Midbrain (tissue), 1 donor: Measurements from ENCODE around the gene CES2.
A peak's percentile ranks its signal among the peaks of the same experiment; 100 is the strongest.
"Not testable (repeated sequence)": the region's sequence is repeated elsewhere in the genome, so short reads cannot be mapped to it uniquely, and the experiment has no call there.

Experiments used
- DNase-seq: peaks from one replicate; lab custom pipeline; 2025; lab: John Stamatoyannopoulos, UW

Gene CES2, protein sequence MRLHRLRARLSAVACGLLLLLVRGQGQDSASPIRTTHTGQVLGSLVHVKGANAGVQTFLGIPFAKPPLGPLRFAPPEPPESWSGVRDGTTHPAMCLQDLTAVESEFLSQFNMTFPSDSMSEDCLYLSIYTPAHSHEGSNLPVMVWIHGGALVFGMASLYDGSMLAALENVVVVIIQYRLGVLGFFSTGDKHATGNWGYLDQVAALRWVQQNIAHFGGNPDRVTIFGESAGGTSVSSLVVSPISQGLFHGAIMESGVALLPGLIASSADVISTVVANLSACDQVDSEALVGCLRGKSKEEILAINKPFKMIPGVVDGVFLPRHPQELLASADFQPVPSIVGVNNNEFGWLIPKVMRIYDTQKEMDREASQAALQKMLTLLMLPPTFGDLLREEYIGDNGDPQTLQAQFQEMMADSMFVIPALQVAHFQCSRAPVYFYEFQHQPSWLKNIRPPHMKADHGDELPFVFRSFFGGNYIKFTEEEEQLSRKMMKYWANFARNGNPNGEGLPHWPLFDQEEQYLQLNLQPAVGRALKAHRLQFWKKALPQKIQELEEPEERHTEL

DNA sequence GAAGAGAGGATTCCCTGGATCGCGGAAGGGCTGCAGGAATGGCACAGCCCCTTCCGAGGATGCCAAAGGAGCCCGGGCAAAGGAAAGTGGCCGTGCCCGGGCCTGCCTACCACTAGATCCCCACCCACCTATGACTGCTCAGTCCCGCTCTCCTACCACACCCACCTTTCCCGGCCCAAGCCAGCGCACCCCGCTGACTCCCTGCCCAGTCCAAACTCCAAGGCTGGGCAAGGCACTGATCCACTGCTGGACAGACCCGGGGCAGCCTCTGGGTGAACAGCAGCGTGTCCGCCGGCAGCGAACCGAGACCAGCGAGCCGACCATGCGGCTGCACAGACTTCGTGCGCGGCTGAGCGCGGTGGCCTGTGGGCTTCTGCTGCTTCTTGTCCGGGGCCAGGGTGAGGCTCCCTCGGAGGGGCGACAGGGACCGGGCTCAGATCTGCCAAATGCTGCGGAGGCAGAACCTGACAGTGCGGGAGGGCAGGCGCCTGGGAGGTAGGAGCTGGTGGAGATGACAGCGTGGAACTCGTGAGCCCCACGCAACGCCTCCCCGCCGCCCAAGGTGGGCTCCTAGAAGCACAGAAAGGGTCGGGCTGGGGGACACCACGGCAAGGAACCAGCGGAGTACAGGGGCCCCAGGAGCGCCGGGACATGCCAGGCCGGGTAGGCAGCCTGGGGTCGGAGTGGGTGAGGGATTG lies at the start of gene CES2:
Gene CES2, plus strand, starts transcription at position 203 of the 698 bp plus-strand sequence. Its CDS starts 120 bp downstream, at position 323.
- DNase-seq: no peak

DNA sequence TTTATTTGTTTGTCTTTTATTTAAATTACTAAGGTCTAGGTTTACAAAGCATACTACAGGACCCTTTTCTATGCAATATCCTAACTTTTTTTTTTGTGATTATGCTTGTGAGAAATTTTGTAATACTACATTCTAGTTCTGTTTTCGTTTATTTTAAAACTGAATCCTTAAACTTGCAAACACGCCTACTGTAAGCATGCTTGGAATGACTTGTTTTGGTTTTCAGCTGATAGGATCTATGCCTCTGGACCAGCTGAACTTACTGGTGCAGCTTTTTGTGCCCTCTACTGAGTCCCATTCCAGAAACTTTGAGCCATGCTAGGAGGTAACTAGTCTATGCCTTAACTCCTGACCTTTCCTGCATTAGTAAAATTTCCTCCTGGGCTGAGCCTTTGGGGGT lies 49.0 kb upstream of the CES2 start:
- DNase-seq: no peak

DNA sequence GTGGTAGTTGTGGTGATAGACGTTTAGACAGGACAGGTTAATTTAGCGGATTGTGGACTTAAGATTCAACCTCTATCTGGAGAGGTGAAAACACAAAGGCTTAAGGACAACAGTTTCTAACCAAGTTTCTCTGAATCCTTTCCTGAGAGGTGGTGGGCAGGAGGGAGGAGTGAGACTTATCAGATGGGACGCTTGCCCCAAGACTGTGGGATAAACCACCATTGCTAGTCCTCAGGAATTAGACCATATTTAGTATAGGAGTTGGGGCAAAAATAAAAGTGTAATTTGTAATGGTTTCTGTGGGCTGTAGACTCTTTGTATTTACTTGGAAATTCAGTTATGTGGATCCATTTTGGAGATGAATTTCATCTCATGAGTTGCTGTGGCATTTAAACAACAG lies 48.4 kb upstream of the CES2 start:
- DNase-seq: no peak

DNA sequence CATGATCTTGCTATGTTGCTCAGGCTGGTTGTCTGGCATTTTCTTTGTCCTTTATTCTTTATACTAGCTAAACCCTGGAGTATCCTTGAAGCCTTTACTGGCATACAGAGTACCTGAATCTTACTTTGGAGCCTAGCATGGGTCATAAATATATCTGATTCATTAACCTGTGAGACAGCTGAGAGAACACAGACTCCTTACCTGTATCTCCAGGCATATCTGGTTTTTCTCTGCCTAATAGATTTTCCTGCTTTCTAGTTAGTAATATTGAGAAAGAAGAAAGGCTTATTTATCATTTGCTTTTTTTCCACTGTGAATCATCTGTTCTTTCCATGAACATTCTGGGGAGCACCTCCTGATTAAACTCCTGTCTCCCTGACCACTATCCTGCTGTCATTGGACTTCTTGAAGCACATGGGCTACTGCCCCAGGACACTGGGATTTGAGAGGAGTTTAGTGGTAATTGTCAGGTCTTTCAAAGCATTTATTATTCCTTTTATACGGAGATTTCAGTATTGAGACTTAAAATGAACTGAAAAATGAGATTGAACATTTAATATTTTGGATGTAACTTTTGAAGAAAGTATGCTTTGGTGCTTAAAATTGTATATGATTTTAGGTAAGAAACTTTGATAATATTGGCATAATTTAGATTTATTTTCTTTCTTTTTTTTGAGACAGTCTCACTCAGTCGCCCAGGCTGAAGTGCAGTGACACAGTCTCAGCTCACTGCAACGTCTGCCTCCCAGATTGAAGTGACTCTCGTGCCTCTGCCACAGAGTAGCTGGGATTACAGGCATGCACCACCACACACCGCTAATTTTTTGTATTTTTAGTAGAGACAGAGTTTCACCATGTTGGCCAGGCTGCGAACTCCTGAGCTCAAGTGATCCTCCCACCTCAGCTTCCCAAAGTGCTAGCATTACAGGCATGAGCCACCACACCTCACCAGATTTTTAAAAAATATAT lies 46.4 kb upstream of the CES2 start:
- DNase-seq: no peak

DNA sequence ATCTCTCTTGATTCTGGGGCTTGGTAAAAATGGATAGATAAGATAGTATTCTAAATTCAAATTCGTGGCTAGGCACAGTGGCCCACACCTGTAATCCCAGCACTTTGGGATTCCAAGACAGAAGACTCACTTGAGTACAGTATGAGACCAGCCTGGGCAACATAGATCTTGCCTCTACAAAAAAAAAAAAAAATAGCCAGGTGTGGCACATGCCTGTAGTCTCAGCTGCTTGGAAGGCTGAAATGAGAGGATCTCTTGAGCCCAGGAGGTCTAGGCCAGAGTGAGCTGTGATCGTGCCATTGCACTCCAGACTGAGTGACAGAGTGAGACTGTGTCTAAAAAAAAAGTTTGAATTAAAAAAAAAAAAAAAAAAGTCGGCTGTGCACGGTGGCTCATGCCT lies 45.7 kb upstream of the CES2 start:
- DNase-seq: no peak

DNA sequence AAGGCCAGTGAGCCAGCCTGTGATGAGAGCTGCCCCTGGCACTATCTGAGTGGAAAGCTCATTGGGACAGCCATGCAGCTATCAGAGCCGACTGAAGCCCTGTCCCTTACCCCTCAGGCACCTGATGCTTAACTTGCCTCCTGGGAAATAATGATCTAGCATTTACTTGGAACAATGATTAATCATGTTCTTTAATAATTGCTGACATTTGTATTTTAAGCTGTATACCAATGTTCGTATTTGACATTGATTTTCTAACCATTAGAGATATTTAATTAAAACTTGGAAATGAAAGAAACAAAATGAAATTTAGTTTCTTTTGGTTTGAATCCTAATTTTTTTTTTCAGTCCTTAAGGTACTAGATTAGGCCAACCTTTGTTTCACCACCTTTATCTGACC lies 44.5 kb upstream of the CES2 start:
- DNase-seq: no peak

DNA sequence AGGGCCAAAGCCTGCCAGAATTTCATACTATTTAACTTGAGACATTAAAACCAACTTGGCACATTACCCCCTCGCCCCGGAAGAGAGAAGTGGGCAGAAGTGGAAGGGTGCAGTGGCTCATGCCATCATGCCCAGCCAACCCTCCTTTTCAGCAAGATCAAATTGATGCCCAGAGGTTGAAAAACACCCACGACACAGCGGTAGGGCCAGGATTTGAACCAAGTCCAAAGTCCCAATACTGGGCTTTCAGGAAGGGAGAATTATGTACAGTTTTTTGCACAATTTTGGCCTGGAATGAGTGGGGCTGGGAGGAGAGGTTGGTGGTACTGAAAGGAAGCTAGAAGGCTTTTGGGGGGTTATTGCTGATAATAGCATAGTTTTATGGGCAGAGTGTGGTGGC lies 44.0 kb upstream of the CES2 start:
- DNase-seq: no peak

DNA sequence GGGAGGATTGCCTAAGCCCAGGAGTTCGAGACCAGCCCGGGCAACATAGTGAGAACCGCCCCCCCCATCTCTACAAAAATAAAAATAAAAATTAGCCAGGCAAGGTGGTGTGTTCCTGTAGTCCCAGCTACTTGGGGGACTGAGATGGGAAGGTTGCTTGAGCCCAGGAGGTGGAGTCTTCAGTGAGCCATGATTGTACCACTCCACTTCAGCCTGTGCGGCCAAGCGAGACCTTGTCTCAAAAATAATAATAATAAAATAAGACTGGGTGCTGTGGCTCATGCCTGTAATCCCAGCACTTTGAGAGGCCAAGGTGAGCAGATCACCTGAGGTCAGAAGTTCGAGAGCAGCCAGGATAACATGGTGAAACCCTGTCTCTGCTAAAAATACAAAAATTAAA lies 43.5 kb upstream of the CES2 start:
- DNase-seq: no peak

DNA sequence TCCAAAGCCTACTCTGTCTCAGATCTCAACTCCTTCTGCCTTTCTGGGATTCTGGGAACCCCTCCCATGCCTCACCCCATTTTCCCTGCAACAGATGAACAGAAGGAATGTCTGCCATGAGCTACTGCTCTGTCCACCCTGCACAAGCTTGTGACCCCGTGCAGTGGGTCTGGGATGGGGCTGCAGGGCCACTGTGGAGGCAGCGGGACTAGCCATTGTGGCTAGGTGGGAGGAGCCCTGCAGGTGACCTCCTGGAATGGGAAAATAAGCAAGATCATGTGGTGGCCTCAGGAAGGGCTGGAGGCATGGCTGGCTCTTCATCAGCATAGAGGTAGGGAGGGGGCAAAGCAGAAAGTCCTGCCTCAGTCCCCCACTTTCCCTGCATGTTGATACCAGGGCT lies 41.3 kb upstream of the CES2 start:
- DNase-seq: no peak

DNA sequence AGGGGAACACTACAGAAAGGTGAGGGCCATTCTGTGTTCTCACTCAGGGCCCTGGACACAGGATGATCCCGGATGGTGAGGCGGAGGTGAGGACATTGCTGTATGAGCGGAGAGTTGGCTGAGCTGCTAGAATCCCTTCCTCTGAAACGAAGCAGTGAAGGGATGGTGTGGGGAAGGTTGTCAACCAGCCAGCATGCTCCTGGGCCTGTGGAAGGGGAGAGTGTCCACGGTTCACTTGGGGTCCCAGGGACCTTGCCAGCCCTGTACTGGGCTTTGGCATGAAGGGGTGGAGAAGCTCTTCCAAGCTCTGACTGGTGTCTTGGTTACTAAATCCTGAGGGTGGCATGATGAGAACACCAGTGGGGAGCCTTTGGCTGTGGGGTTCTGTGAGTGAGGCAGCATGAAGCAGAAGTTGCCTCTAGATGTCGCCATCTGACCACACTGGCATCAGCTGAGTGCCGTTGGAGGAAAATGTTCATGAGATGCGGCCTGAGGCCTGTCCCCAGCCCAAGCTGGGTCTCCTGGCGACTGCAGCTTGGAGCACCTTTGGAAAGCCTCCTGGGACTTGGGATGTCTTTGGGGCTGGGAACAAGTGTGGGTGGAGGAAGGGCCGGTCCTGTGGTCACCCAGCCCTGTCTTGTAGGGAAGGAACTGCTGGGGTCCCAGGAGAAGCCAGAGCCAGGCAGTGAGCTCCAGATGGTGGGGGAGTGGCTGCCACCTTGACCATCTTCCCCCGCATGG lies 40.2 kb upstream of the CES2 start:
- DNase-seq: peak; percentile 84

DNA sequence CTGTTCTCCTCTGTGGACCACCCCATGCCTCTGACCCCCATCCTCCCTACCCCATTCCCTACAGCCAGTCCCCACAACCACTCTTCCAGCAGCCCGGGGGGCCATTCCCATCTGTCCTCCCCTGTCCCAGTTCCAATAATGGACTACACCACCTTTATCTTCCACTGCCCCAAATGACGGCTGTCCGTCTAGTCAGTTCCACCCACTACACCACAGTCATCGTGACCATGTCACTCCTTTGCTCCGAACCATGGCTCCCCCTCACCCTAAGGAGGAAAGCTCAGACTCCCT lies 39.7 kb upstream of the CES2 start:
- DNase-seq: no peak

DNA sequence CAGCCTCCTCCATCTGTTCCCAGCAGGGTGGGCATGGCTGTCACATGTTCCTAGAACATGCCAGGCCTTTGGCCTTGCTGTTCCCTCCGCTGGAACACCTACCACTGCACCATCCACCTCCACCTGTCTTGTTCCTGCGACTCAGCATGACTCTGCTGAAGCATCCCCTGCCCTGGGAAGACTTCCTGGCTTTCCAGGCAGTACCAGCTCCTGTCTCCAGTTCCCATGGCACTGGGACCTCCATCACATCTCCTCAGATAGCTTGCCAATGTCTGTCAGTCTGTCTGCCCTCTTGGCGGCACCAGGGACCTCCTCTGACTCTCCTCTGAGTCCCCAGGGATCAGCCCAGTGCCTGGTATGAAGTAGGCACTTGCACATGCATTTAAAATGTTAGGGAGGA lies 39.3 kb upstream of the CES2 start:
- no peak for DNase-seq

DNA sequence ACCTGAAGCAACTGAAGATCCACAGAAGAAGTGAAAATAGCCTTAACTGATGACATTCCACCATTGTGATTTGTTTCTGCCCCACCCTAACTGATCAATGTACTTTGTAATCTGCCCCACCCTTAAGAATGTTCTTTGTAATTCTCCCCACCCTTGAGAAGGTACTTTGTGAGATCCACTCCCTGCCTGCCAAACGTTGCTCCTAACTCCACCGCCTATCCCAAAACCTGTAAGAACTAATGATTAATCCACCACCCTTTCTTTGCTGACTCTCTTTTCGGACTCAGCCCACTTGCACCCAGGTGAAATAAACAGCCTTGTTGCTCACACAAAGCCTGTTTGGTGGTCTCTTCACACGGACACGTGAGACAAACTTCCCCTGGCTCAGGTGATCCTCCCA lies 38.6 kb upstream of the CES2 start:
- DNase-seq: not testable (repeated sequence)

DNA sequence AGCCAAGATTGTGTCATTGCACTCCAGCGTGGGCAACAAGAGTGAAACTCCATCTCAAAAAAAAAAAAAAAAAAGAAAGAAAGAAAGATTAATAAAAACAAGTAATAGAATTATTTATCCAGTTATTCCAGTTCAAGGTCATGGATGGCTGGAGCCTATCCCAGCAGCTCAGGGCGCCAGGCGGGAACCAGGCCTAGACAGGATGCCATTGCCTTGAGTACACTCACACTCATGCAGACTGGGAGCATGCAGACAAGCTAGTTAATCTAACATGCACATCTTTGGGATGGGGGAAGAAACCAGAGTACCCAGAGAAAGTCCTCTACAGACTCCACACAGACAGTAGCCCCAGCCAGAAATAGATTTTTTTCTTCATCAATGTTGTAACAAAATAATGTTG lies 37.1 kb upstream of the CES2 start:
- no peak for DNase-seq

DNA sequence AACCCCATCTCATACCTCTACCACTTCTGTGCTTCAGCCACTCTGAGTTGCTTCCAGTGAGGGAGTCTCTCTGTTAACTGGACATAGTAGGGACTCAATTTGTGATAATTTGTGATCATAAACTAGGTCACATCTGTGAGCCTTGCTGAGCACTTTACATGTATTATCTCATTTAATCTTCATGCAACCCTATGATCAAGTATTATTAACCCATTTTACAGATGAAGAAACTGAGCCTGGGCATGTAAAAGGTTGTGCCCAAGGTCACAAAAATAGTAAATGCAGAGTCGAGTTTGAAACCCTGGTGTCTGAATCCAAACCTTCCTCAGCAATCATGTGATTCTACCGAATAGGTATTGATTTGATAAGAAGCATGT lies 36.4 kb upstream of the CES2 start:
- no peak for DNase-seq

DNA sequence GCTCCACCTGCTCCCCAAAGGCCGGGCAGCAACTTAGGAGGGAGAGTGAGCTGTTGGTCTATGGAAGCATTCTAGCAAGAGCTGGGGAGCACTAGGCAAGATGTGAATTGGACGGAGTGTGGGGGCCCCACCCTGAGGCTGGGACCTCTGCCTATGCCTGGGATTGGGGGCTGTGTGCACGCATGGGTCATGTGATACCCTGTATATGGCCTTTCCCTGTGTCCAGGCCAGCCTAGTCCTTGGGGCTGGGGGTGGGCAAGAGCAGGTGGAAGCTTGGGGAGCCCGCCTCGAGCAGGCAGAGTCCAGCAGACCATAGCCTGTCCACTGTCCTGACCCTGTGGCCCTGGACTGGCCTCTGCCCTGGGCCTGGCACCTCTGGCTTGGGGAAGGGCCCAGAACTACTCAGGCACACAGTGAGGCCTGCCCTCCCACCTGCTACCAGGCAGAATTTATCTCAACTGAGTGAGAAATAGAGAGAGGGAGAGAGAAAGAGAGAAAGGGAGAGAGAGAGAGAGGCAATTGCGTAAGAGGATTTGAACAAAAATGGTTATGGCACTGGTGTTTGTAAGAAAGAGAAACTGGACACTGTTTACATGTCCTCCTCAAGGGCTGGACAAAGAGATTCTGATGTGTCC lies 35.9 kb upstream of the CES2 start:
- no peak for DNase-seq

DNA sequence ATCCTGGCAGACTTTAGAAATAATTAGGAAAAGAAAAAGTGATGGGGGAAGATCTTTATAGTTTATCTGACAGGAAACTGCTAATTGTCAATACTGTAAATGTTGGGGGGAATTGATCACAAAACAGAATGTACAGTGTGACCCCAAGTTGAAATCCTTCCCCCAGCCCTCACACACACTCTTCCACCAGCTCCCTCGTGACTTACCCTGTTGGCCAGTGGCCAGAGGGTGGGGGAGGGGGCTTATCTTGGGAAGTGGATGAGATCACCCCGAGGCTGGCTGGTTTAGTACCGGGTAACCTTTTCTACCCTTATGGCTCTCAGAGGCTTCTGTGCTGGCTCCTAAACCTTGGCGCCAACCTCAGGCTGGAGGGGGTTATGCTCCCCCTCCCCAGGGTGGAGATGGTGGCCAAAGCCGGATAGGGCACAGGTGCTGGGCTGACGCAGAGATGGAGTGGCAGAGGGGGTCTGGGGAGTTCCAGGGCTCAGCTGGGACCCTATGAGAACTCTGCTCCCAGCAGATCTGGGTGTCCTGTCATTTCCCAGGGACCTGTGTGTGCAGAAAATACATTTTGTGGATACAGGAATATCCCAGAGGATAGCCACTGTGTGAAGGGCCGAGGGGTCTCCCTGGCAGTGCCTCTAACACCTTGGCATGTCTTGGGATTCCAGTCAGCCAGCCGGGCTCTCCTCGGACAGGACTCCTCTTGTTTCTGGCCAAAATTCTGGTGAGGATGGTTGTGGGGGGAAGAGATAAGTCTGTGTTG lies 35.2 kb upstream of the CES2 start:
- no peak for DNase-seq

DNA sequence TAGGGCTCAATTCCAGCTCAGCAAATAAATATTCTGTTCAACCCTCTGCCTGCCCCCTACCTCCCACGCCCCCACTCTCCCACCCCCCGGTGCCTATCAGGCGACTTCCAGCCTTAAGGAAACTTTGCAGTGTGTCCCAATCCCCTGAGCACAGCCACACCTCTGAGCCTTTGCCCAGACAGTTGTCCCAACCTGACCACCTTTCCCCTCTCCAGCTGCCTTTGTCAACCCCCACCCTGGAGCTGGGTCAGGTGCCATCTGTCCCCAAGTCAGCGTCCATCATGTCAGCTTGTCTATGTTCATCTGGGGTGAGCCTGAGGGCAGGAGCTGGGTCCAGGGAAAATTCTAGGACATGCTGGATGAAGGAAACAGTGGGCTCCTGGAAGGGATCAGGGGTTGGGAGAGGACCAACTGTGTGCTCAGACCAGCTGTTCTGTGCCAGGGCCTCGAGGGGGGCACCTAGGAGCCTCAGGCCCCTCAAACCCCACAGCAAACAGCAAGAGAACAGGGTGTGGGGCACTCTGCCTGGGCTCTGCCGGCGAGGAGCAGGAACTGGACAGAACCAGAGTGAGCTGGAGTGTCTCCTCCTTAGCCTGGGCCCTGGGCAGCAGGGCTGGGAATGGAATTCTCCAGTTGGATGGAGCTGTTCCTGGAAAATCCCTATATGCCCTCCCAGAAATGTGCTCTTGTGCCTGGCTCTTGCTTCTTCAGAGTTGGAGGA lies 34.4 kb upstream of the CES2 start:
- DNase-seq: peak; percentile 30

DNA sequence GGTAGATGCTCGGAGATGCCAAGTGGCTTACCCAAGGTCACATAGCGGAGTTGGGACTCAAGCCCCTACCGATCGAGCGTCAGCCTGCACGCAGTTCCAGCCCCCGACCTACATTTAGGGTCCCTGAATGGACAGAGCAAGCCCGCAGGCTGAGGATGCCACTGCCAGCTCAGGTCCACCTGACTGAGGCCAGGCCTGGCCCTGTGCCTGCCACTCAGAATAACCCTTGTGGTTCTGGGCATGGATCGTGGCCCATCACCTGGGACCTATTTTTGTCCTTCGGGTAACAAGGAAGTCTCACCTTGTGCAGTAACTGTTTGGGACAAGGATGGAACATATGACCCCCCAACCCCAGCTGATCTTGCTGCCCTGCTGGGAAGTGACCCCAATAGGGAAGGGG lies 33.7 kb upstream of the CES2 start:
- DNase-seq: no peak
